IMR-90 (cell line): ENCODE data around the gene MNT. TPM values are rescaled to one million over a fixed set of nuclear protein-coding genes. Genes with fewer than 3 reads are reported as not detected.

Source experiments
- ATAC-seq: fragments of 200-7000 bp; cut with Tn5 transposase; 2 replicates; pipeline ENCODE4 v1.9.1; 2020; ENCODE audit warnings: low read depth, mild to moderate bottlenecking, moderate library complexity
- BruUV-seq: library from RNA; stranded (reverse); fragments of 400-500 nt; replicated peaks from 2 replicates; lab custom pipeline; 2021; lab: Mats Ljungman, UMichigan
- CTCF ChIA-PET: fragments of 300-600 bp; formaldehyde crosslinking; extraction: SDS; loops from one replicate; lab custom pipeline; 2021; ENCODE audit warnings: antibody characterized with exemption; lab: Yijun Ruan, JAX
- POLR2A ChIA-PET: fragments of 300-600 bp; sonication (Branson Sonifier 250); formaldehyde crosslinking; loops from one replicate; lab custom pipeline; 2022; ENCODE audit warnings: antibody characterized with exemption; ENCODE audit not compliant: unreplicated experiment; lab: Charles Lee
- DNase-seq: peaks from one replicate; pipeline ENCODE4 v3.0.0; 2013
- H2AFZ ChIP-seq: replicated peaks from 2 replicates; pipeline ENCODE3; 2013; ENCODE audit warnings: low read length, mild to moderate bottlenecking; ENCODE audit not compliant: poor library complexity
- H2AK5ac ChIP-seq: 2 replicates; pipeline ENCODE4 v1.6.1; 2013; ENCODE audit warnings: low read depth, low read length, inconsistent platforms
- H2AK9ac ChIP-seq: replicated peaks from 2 replicates; pipeline ENCODE3; 2013; ENCODE audit warnings: mild to moderate bottlenecking, low read depth, low read length, moderate library complexity; ENCODE audit not compliant: poor library complexity
- H2BK120ac ChIP-seq: 2 replicates; pipeline ENCODE4 v1.6.1; 2013; ENCODE audit warnings: low read depth, low read length, inconsistent platforms
- H2BK15ac ChIP-seq: 3 replicates; pipeline ENCODE4 v1.6.1; 2013; ENCODE audit warnings: low read depth, low read length, inconsistent platforms
- H2BK20ac ChIP-seq: 2 replicates; pipeline ENCODE4 v1.6.1; 2013; ENCODE audit warnings: low read depth, mild to moderate bottlenecking, inconsistent platforms, low read length, moderate library complexity
- H2BK5ac ChIP-seq: 2 replicates; pipeline ENCODE4 v1.6.1; 2013; ENCODE audit warnings: mild to moderate bottlenecking, low read depth, low read length, inconsistent platforms; ENCODE audit not compliant: poor library complexity, severe bottlenecking
- H3K14ac ChIP-seq: replicated peaks from 2 replicates; pipeline ENCODE4 v1.6.1; 2013; ENCODE audit warnings: low read depth, low read length, inconsistent platforms
- H3K18ac ChIP-seq: 2 replicates; pipeline ENCODE4 v1.6.1; 2013; ENCODE audit warnings: low read depth, low read length, control low read depth
- H3K23ac ChIP-seq: 2 replicates; pipeline ENCODE4 v1.6.1; 2013; ENCODE audit warnings: low read depth, low read length, inconsistent platforms
- H3K27ac ChIP-seq: 2 replicates; pipeline ENCODE4 v1.5.1; 2013; ENCODE audit warnings: mild to moderate bottlenecking, control low read depth, low read length; ENCODE audit not compliant: insufficient read depth
- H3K27me3 ChIP-seq: 2 replicates; pipeline ENCODE4 v1.6.1; 2013; ENCODE audit warnings: low read length; ENCODE audit not compliant: control insufficient read depth, insufficient read depth
- H3K36me3 ChIP-seq: 2 replicates; pipeline ENCODE4 v1.6.1; 2013; ENCODE audit warnings: low read length, mixed read lengths; ENCODE audit not compliant: control insufficient read depth, insufficient read depth
- H3K4ac ChIP-seq: 2 replicates; pipeline ENCODE4 v1.6.1; 2013; ENCODE audit warnings: low read depth, low read length, inconsistent platforms
- H3K4me1 ChIP-seq: 2 replicates; pipeline ENCODE4 v1.6.1; 2013; ENCODE audit warnings: low read length, mixed read lengths; ENCODE audit not compliant: control insufficient read depth, insufficient read depth
- H3K4me2 ChIP-seq: 2 replicates; pipeline ENCODE4 v1.6.1; 2013; ENCODE audit warnings: low read depth, mild to moderate bottlenecking, control low read depth, low read length, moderate library complexity
- H3K4me3 ChIP-seq: 2 replicates; pipeline ENCODE4 v1.5.1; 2013; ENCODE audit warnings: low read depth, mild to moderate bottlenecking, control low read depth, low read length, moderate library complexity; ENCODE audit not compliant: insufficient read depth
- H3K56ac ChIP-seq: 2 replicates; pipeline ENCODE4 v1.6.1; 2013; ENCODE audit warnings: low read length, inconsistent platforms; ENCODE audit not compliant: insufficient read depth; ENCODE audit errors: extremely low read depth
- H3K79me1 ChIP-seq, 2 experiments: 2 replicates each; pipeline ENCODE4 v1.6.1; 2013; ENCODE audit warnings: low read length in 2 of 2, inconsistent platforms in 1 of 2, low read depth in 1 of 2
- H3K9ac ChIP-seq: 2 replicates; pipeline ENCODE4 v1.6.1; 2013; ENCODE audit warnings: low read depth, low read length, control low read depth
- H3K9me1 ChIP-seq: 2 replicates; pipeline ENCODE4 v1.6.1; 2013; ENCODE audit warnings: low read length, inconsistent platforms; ENCODE audit not compliant: insufficient read depth
- H3K9me3 ChIP-seq: 2 replicates; pipeline ENCODE4 v1.6.1; 2013; ENCODE audit warnings: low read length; ENCODE audit not compliant: control insufficient read depth, insufficient read depth
- H4K20me1 ChIP-seq: 2 replicates; pipeline ENCODE4 v1.6.1; 2013; ENCODE audit warnings: low read length, inconsistent platforms; ENCODE audit not compliant: insufficient read depth
- H4K5ac ChIP-seq: 2 replicates; pipeline ENCODE4 v1.6.1; 2013; ENCODE audit warnings: mild to moderate bottlenecking, low read depth, low read length, control low read depth
- H4K8ac ChIP-seq, 2 experiments: 2 replicates each; pipeline ENCODE4 v1.6.1; 2013; ENCODE audit warnings: low read depth in 2 of 2, low read length in 2 of 2, control low read depth in 1 of 2, inconsistent platforms in 1 of 2
- H4K91ac ChIP-seq: 2 replicates; pipeline ENCODE4 v1.6.1; 2013; ENCODE audit warnings: low read depth, low read length, inconsistent platforms; ENCODE audit not compliant: insufficient read depth
- CHD1 ChIP-seq: IDR thresholded peaks from 2 replicates; pipeline ENCODE4 v1.6.1; 2012; ENCODE audit warnings: low read depth, low read length, improper control_type of control experiment
- MXI1 ChIP-seq: IDR thresholded peaks from 2 replicates; pipeline ENCODE4 v1.6.1; 2012; ENCODE audit warnings: low read depth, mild to moderate bottlenecking, low read length, moderate library complexity, borderline replicate concordance
- RFX5 ChIP-seq: IDR thresholded peaks from 2 replicates; pipeline ENCODE4 v1.8.0; 2012; ENCODE audit warnings: low read depth, mild to moderate bottlenecking, low read length, moderate library complexity
- WGBS, 2 experiments: methylation state at CpG; one replicate each; pipeline versions ENCODE4 v1.1.5 to v1.1.7; 2013; ENCODE audit warnings: missing lambda C conversion rate in 2 of 2; ENCODE audit not compliant: insufficient read length in 1 of 2; ENCODE audit errors: extremely low coverage in 2 of 2; 5-methylcytosine and 5-hydroxymethylcytosine counted together
- dilution Hi-C: fragments of 300-500 bp; cut with HindIII; formaldehyde crosslinking; loops from one replicate; pipeline ENCODE4 v1.14.3; 2018; ENCODE audit warnings: low sequenced_read_pairs; ENCODE audit not compliant: unreplicated experiment
- in situ Hi-C: fragments of 300-500 bp; cut with MboI; formaldehyde crosslinking; loops from 3 replicates; pipeline ENCODE4 v1.14.3; 2019; ENCODE audit warnings: low sequenced_read_pairs, inconsistent platforms, mixed read lengths
- intact Hi-C: fragments of 100-400 bp; cut with micrococcal nuclease; formaldehyde crosslinking; loops from 2 replicates; pipeline ENCODE4 v1.10.0; 2022
- polyA plus RNA-seq, 3 experiments: library from polyadenylated mRNA; depleted of rRNA; stranded (reverse); fragments of >200 nt; gene quantifications; 2 replicates each; pipeline ENCODE4 v1.2.3, GENCODE V29; 2012; ENCODE audit warnings: low replicate concordance in 1 of 3
- total RNA-seq: library from RNA; depleted of rRNA; stranded (reverse); fragments of >200 nt; gene quantifications from 2 replicates; pipeline ENCODE4 v1.2.3, GENCODE V29; 2012
- TF ChIP-seq, protein P1 (sequence below): fragments of 150-350 bp; IDR thresholded peaks from 2 replicates; pipeline ENCODE4 v1.6.1; 2017; ENCODE audit warnings: mild to moderate bottlenecking, antibody characterized with exemption, low read length, low read depth

MNT gene
- total and polyA plus RNA-seq, 2 of the 4 experiments (the other 2 are of a cell fraction): 1.4 to 8.3 TPM

DNA sequence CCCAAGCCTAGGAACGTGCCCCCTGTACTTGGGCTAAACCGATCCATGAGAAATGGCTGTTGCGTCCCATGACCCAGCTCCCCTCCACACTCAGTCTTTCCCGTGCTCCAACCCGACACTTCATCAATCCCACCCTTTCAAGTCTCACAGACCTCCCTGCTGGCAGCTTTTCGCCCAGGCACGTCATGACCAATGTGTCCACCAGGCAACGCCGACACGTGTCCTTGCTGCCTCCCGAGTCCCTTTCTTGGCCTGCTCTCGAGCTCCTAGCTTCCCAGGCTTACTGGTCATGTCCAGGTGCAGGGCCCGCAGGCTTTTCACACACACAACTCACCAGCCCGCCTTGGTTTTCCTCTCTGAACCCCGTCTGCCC lies 12.2 kb downstream of the MNT start:
- Histone ChIP-seq H3K18ac (no peak overlapping the region), H3K4me3 (no peak overlapping the region), H3K4me2 (no peak overlapping the region), H4K91ac (no peak overlapping the region), H2BK120ac (no peak overlapping the region), H3K23ac (no peak overlapping the region), H3K9me3 (no peaks in the 10 kb centered on the region), H3K9ac (no peak overlapping the region), H3K27me3 (no peaks in the 10 kb centered on the region), H3K4me1 (peaks cover 9% of the 10 kb centered on the region), H3K9me1 (peaks cover 5% of the 10 kb centered on the region; the same call in 1 of the 2 replicates), H3K36me3 (peaks cover 30% of the 10 kb centered on the region; the same call in 1 of the 2 replicates), H2BK5ac (no peak overlapping the region), H4K8ac (no peak overlapping the region), H3K14ac (no peak overlapping the region), H2BK20ac (no peak overlapping the region), H2AK9ac (no peak overlapping the region), H3K4ac (no peak overlapping the region), H4K5ac (no peak overlapping the region), H4K20me1 (peaks cover 32% of the 10 kb centered on the region), H3K56ac (no peak overlapping the region), H3K79me1 (peaks cover 14 to 45% of the 10 kb centered on the region in 2 experiments), H3K27ac (no peak overlapping the region), H2AFZ (no peak overlapping the region), H2AK5ac (0 out of 2 replicates have a peak overlapping the region, but pooled peaks have one; percentile 54), H2BK15ac (no peak overlapping the region)
- ATAC-seq: no peak
- TF ChIP-seq RFX5 (no peak), MXI1 (no peak), CHD1 (no peak)
- TF ChIP-seq, protein P1, sequence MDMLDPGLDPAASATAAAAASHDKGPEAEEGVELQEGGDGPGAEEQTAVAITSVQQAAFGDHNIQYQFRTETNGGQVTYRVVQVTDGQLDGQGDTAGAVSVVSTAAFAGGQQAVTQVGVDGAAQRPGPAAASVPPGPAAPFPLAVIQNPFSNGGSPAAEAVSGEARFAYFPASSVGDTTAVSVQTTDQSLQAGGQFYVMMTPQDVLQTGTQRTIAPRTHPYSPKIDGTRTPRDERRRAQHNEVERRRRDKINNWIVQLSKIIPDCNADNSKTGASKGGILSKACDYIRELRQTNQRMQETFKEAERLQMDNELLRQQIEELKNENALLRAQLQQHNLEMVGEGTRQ: no peak
- POLR2A ChIA-PET: no interaction called here
- dilution Hi-C loops (no loop called here), intact Hi-C loops (no loop called here), in situ Hi-C loops (no loop called here)
- BruUV-seq: no TSS peak
- no peak for DNase-seq
- WGBS, 2 experiments: 63% methylated on average over 8 of the region's 15 CpGs; no CpG with 5 or more reads in 1 of the 2 experiments
- CTCF ChIA-PET: no interaction called here
